Ishikawa (cell line): ENCODE results near the gene ADAMTS7.

Experiments used
- NFIC ChIP-seq: IDR thresholded peaks from 2 replicates; pipeline ENCODE4 v1.6.1; 2012
- RAD21 ChIP-seq: IDR thresholded peaks from 2 replicates; pipeline ENCODE4 v1.6.1; 2012; ENCODE audit warnings: low read depth

The ADAMTS7 gene

DNA sequence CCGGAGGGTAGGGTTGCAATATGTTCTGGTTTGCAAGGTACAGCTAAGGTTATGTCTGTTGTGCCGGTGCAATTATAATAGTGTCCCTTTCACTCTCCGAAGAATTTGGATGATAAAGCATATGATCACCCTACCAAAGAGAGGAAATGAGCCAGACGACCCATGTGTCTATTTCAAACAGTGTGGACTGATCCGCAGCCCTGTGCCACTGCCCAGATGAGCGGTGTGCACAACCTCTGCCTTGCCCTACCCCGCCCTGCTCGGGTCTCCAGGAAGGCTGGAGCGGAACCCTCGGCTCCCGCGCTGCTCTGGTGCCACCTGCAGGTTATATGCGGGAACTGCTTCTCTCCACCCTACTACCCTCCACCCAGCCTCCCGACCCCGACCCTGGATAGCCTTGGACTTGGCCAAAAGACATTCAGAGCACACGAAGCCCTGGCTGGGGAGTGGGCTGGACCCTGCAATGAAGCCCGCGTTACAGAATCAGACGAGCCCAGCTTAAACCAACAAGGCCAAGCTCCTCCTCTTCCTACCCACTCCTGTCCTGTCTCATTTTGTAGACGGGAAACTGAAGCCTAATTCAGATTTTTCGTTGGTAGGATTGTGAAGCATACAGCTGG, 101.9 kb downstream of the ADAMTS7 start:
- peak; percentile 98 for TF ChIP-seq RAD21
- no peak for TF ChIP-seq NFIC
